Psoas muscle (tissue), 8 donors: ENCODE results near the gene CADM2. TPM values are rescaled to one million over a fixed set of nuclear protein-coding genes. Genes with fewer than 3 reads are reported as not detected.

Experiments used
- ATAC-seq, 4 donors: fragments of 200-7000 bp; cut with Tn5 transposase; one replicate each; pipeline ENCODE4 v1.9.1; 2020; ENCODE audit warnings: moderate library complexity in 3 of 4, mild to moderate bottlenecking in 2 of 4
- DNase-seq, 2 donors: peaks; one replicate each; pipeline ENCODE4 v3.0.0-alpha.2; 2020
- H3K27ac ChIP-seq: fragments of 200-600 bp; one replicate; pipeline ENCODE4 v1.8.0; 2022
- H3K27me3 ChIP-seq, 3 donors: fragments of 200-600 bp in 1 of 3; one replicate each; pipeline versions ENCODE4 v1.6.1 to v1.8.0; 2013 to 2022; ENCODE audit warnings: low read length in 2 of 3, mild to moderate bottlenecking in 2 of 3, moderate library complexity in 1 of 3; ENCODE audit not compliant: insufficient read depth in 3 of 3
- H3K36me3 ChIP-seq, 2 donors: fragments of 200-600 bp in 1 of 2; one replicate each; pipeline versions ENCODE4 v1.6.1 to v1.8.0; 2013 to 2022; ENCODE audit warnings: low read depth in 1 of 2, mild to moderate bottlenecking in 1 of 2, moderate library complexity in 1 of 2; ENCODE audit not compliant: insufficient read depth in 1 of 2
- H3K4me1 ChIP-seq: fragments of 200-600 bp; one replicate; pipeline ENCODE4 v1.8.0; 2022
- H3K4me3 ChIP-seq: fragments of 200-600 bp; one replicate; pipeline ENCODE4 v1.8.0; 2022; ENCODE audit warnings: mild to moderate bottlenecking
- H3K9me3 ChIP-seq: fragments of 200-600 bp; one replicate; pipeline ENCODE4 v1.8.0; 2022
- WGBS, 3 donors: extraction: QIAGEN DNeasy Blood & Tissue Kit; methylation state at CpG; one replicate each; pipeline versions ENCODE4 v1.1.6 to v1.1.7; 2013; 5-methylcytosine and 5-hydroxymethylcytosine counted together
- intact Hi-C, 2 donors: fragments of 100-400 bp; cut with DNase I; formaldehyde crosslinking; loops; one replicate each; pipeline versions ENCODE4 v1.11.0 to v1.14.2; 2022
- polyA plus RNA-seq, 3 donors: library from polyadenylated mRNA; stranded (reverse); fragments of 200-250 nt; gene quantifications; one replicate each; pipeline ENCODE4 v1.2.3, GENCODE V29; 2013
- total RNA-seq, 4 donors: library from RNA; stranded (reverse); fragmentation: NEBNext Ultra II Directional in 2 of 4; extraction: Animal tissue kit (Norgen Biotek cat#: 25700) in 2 of 4; gene quantifications; one replicate each; pipeline versions ENCODE4 v1.2.1 to v1.2.4, GENCODE V29; 2021 to 2023
- TF ChIP-seq, protein P1 (sequence below): fragments of 200-600 bp; IDR thresholded peaks from one replicate; pipeline ENCODE4 v1.8.0; 2022; ENCODE audit warnings: antibody characterized with exemption
- donor health status: healthy with polysubstance abuse.
- donor health status: DM: no; HTN: no; CAD: no; lungs with moderate emphysema.
- donor health status: Bipolar disorder and iron deficiency.
- donor health status: healthy.
- donor health status: DM: yes; HTN: yes; CAD: no.
- donor health status: DM: no; HTN: no; CAD: no.
- donor health status: DM: no; HTN: no; CAD: no.
- donor health status: DM: yes; HTN: yes; CAD: no.

The CADM2 gene
- total and polyA plus RNA-seq, 7 donors: 3.6 to 15.7 (median 6.3) TPM

GRCh38 chr3:85780806-85781205 is 822.0 kb downstream of the CADM2 start:
- no peak for ATAC-seq
- Histone ChIP-seq H3K4me1 (no peaks in the 10 kb centered on the region), H3K27ac (no peak overlapping the region), H3K27me3 (no peaks in the 10 kb centered on the region), H3K9me3 (no peaks in the 10 kb centered on the region), H3K36me3 (no peaks in the 10 kb centered on the region), H3K4me3 (no peak overlapping the region)
- no peak for DNase-seq
- TF ChIP-seq, protein P1, sequence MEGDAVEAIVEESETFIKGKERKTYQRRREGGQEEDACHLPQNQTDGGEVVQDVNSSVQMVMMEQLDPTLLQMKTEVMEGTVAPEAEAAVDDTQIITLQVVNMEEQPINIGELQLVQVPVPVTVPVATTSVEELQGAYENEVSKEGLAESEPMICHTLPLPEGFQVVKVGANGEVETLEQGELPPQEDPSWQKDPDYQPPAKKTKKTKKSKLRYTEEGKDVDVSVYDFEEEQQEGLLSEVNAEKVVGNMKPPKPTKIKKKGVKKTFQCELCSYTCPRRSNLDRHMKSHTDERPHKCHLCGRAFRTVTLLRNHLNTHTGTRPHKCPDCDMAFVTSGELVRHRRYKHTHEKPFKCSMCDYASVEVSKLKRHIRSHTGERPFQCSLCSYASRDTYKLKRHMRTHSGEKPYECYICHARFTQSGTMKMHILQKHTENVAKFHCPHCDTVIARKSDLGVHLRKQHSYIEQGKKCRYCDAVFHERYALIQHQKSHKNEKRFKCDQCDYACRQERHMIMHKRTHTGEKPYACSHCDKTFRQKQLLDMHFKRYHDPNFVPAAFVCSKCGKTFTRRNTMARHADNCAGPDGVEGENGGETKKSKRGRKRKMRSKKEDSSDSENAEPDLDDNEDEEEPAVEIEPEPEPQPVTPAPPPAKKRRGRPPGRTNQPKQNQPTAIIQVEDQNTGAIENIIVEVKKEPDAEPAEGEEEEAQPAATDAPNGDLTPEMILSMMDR: no peak
- intact Hi-C loops: no loop called here
- WGBS, 3 donors: 42 to 52% (median 50%) methylated on average over 4 of the region's 4 CpGs

DNA sequence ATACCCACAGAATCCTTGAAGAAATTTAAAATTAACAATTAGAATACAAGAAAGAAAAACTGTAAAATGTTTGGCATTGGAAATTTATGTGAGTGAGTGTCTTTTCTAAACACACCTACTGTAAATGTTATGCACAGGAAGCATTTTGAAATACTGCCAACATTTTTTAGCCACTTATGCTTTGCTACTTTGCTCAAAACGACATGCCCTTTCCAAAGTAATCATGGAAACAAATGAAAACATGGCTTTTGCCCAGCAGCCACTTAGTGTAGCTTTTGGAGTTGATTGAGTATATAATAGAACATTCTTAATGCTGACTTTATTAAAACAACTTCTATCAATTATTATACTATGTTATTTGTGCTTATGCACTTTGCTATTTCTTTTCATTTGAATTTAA is 823.0 kb downstream of the CADM2 start:
- 10 to 12% (median 12%) methylated on average over 1 of the region's 1 CpG for WGBS, 3 donors
- no peak overlapping the region for H3K27ac ChIP-seq

GRCh38 chr3:85783291-85783690 is 824.5 kb downstream of the CADM2 start:
- intact Hi-C loops: no loop called here
- no peak for DNase-seq
- WGBS, 3 donors: 47 to 66% (median 50%) methylated on average over 2 of the region's 2 CpGs
- H3K9me3 ChIP-seq: no peaks in the 10 kb centered on the region
- H3K27ac ChIP-seq: no peak overlapping the region
- H3K4me1 ChIP-seq: no peaks in the 10 kb centered on the region
- no peaks in the 10 kb centered on the region for H3K36me3 ChIP-seq
- no peaks in the 10 kb centered on the region for H3K27me3 ChIP-seq
- TF ChIP-seq, protein P1: no peak
- no peak for ATAC-seq
- no peak overlapping the region for H3K4me3 ChIP-seq

More for the DNA sequence above, 823.0 kb downstream of the CADM2 start:
- ATAC-seq (no peak), DNase-seq (no peak)
- H3K9me3 ChIP-seq: no peaks in the 10 kb centered on the region
- no peak overlapping the region for H3K4me3 ChIP-seq
- H3K4me1 ChIP-seq: no peaks in the 10 kb centered on the region
- intact Hi-C loops: no loop called here
- TF ChIP-seq, protein P1: no peak
- no peaks in the 10 kb centered on the region for H3K36me3 ChIP-seq
- H3K27me3 ChIP-seq: no peaks in the 10 kb centered on the region

DNA sequence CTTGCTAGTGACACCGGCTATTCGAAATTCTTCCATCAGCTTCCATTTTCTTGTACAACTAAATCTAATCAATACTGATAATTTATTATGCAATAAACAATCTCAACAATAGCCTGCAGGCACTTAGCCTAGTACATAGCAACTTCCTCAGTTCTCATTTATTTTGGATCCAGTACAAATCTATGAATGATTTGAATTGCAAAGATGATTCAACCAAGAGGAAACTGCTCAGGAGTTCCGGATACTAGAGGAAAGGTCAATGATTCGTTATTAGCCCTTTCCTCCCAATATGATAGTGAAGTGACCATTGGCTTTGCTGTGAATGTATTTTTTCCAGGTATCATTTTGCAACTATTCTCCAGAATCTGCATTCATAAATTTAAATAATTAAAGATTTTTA is 827.0 kb downstream of the CADM2 start:
- TF ChIP-seq, protein P1: no peak
- ATAC-seq (no peak), DNase-seq (no peak)
- no peaks in the 10 kb centered on the region for H3K27me3 ChIP-seq
- H3K9me3 ChIP-seq: no peaks in the 10 kb centered on the region
- no peak overlapping the region for H3K4me3 ChIP-seq
- WGBS, 3 donors: 59 to 61% (median 61%) methylated on average over 4 of the region's 4 CpGs
- no peaks in the 10 kb centered on the region for H3K36me3 ChIP-seq
- no peaks in the 10 kb centered on the region for H3K4me1 ChIP-seq
- H3K27ac ChIP-seq: no peak overlapping the region
- intact Hi-C loops: no loop called here

DNA sequence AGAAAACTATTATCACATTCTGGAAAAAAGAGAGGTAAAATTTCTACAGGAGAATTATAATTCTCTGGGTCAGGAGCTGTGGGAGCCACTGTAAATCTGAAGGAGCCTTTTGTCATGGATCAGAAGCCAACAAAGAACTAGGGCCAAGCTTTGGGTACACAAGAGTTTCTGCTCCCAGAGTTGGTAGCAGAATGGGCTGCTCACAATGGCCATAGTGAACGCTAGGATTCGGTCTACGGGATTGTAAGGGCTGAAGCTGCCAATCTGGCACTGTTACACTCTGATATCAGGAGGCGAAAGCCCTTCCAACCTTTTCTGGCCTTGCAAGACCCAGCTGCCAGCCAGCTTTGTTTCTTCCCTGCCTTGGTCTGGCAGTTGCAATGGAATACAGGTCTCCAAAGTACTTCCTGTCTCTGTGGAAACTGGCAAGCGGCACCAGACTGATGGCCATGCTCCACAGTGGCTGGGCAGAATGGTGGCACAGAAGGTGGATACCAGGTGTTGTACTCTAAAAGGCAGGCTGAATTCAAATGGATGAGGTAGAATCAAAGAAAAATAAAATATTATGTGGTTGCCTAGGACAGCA is 831.7 kb downstream of the CADM2 start:
- H3K9me3 ChIP-seq: no peaks in the 10 kb centered on the region
- intact Hi-C loops: no loop called here
- no peak overlapping the region for H3K27ac ChIP-seq

More for the DNA sequence above, 831.7 kb downstream of the CADM2 start:
- TF ChIP-seq, protein P1: no peak
- Histone ChIP-seq H3K4me1 (no peaks in the 10 kb centered on the region), H3K27me3 (no peaks in the 10 kb centered on the region), H3K4me3 (no peak overlapping the region), H3K36me3 (no peaks in the 10 kb centered on the region)
- DNase-seq: peak in 1 of 2 donors; percentile 27
- 17 to 27% (median 18%) methylated on average over 5 of the region's 5 CpGs for WGBS, 3 donors
- peak in 1 of 4 donors; percentile 14 for ATAC-seq
